Activated CD8-positive, alpha-beta memory T cell treated with anti-CD3 and anti-CD28 coated beads, Interleukin-2, amount 50 U/mL, for 48 hours (primary cell): Measurements from ENCODE around the gene CNNM4.

Experiments used
- DNase-seq: peaks from one replicate; pipeline ENCODE4 v3.0.0-alpha.2; 2020

Gene CNNM4

GRCh38 chr2:96861074-96861473 lies 100.4 kb downstream of the CNNM4 start:
- no peak for DNase-seq
